C4-2B (cell line): ENCODE measurements around the gene GAB1.

Source experiments
- ZFX ChIP-seq: fragments of 450-650 bp; IDR thresholded peaks from 2 replicates; pipeline ENCODE4 v1.6.1; 2017
- TF ChIP-seq, protein P1 (sequence below): fragments of 450-650 bp; conservative IDR thresholded peaks from 2 replicates; pipeline ENCODE4 v1.5.1; 2017; ENCODE audit warnings: mild to moderate bottlenecking

DNA sequence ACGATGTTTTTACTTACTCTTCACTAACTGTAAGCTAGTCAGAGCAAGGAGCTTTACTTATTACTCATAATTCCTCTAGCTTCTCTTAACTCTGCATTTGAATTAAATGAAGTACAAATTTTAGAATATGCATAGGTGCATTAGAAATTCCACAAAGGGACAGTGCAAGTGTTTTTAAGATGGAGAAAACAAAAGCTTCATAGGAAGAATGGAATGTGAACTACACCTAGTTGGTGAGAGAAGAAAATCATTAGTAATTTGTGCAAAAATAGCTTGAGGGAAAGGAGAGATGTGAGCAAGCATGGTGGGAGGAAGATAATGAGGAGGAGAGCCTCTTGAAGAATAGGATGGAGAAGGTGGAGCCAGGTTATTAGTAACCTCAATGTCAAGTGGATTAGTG lies 99.3 kb downstream of the GAB1 start:
- TF ChIP-seq, protein P1, sequence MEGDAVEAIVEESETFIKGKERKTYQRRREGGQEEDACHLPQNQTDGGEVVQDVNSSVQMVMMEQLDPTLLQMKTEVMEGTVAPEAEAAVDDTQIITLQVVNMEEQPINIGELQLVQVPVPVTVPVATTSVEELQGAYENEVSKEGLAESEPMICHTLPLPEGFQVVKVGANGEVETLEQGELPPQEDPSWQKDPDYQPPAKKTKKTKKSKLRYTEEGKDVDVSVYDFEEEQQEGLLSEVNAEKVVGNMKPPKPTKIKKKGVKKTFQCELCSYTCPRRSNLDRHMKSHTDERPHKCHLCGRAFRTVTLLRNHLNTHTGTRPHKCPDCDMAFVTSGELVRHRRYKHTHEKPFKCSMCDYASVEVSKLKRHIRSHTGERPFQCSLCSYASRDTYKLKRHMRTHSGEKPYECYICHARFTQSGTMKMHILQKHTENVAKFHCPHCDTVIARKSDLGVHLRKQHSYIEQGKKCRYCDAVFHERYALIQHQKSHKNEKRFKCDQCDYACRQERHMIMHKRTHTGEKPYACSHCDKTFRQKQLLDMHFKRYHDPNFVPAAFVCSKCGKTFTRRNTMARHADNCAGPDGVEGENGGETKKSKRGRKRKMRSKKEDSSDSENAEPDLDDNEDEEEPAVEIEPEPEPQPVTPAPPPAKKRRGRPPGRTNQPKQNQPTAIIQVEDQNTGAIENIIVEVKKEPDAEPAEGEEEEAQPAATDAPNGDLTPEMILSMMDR = no peak
- TF ChIP-seq ZFX = no peak
